OCI-LY7 (cell line): ENCODE measurements around the gene C1orf141.

Experiments
- EZH2phosphoT487 ChIP-seq: fragments of 200-600 bp; sonication (generic); IDR thresholded peaks from 2 replicates; pipeline ENCODE4 v1.6.1; 2018; ENCODE audit warnings: low read depth, borderline replicate concordance, mild to moderate bottlenecking, mixed run types, antibody characterized with exemption, low read length, moderate library complexity, mixed read lengths
- TF ChIP-seq, protein P1 (sequence below): fragments of 200-600 bp; sonication (generic); conservative IDR thresholded peaks from 2 replicates; pipeline ENCODE4 v1.5.1; 2014; ENCODE audit warnings: mild to moderate bottlenecking, antibody characterized with exemption, low read length, moderate library complexity, mixed read lengths

GRCh38 chr1:67146101-67146500 is 11.3 kb upstream of the C1orf141 start:
- no peak for TF ChIP-seq EZH2phosphoT487
- TF ChIP-seq, protein P1, sequence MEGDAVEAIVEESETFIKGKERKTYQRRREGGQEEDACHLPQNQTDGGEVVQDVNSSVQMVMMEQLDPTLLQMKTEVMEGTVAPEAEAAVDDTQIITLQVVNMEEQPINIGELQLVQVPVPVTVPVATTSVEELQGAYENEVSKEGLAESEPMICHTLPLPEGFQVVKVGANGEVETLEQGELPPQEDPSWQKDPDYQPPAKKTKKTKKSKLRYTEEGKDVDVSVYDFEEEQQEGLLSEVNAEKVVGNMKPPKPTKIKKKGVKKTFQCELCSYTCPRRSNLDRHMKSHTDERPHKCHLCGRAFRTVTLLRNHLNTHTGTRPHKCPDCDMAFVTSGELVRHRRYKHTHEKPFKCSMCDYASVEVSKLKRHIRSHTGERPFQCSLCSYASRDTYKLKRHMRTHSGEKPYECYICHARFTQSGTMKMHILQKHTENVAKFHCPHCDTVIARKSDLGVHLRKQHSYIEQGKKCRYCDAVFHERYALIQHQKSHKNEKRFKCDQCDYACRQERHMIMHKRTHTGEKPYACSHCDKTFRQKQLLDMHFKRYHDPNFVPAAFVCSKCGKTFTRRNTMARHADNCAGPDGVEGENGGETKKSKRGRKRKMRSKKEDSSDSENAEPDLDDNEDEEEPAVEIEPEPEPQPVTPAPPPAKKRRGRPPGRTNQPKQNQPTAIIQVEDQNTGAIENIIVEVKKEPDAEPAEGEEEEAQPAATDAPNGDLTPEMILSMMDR: no peak
